HG03521 (cell line): ENCODE results near the gene KCNQ5.

Experiments used
- ATAC-seq: cut with Tn5 transposase; IDR thresholded peaks from one replicate; pipeline ENCODE4 v1.9.1; 2021; ENCODE audit warnings: mild to moderate bottlenecking, moderate library complexity; ENCODE audit not compliant: unreplicated experiment

KCNQ5 gene

GRCh38 chr6:72639920-72640614 is 18.2 kb downstream of the KCNQ5 start:
- ATAC-seq: no peak

DNA sequence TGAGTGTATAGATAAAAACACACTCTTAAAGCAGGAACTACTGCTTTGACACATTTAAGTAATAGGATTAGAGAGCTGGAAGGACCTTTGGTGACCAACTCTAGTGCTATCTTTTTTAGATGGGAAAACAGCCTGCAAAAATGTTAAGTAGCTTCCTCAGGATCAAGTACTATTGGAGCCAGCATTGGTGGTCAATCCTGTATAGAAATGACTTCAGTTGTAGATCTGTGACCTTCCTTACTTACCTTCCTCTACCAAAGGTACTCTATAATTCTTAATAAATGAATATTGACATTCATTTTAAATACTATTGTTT is 18.7 kb downstream of the KCNQ5 start:
- ATAC-seq: no peak

DNA sequence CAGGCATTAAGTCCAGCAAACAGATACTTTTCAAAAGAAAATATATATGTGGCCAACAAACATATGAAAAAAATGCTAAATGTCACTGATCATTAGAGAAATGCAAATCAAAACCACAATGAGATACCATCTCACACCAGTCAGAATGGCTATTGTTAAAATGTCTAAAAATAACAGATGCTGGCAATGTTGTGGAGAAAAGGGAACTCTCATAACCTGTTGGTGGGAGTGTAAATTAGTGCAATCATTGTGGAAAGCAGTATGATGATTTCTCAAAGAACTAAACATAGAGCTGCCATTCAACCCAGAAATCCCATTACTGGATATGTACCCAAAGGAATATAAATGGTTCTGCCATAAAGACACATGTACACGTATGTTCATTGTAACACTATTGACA is 20.6 kb downstream of the KCNQ5 start:
- no peak for ATAC-seq

DNA sequence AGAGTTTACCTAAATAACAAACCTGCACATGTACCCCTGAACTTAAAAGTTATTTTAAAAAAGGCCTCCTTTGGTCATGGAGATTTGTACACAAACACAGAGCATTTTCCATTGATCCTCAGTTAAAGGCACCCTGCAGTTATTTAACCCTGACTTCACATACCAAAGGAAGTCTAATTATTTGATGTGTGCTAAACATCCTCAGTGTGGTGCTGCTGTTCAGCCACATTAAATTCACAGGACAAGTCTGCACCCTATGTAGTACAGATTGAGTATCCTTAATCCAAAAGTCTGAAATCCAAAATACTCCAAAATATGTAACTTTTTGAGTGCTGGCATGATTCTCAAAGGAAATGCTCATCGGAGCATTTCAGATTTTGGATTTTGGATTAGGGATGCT is 21.4 kb downstream of the KCNQ5 start:
- no peak for ATAC-seq

- ATAC-seq: no peak
Observed at GRCh38 chr6:72646604-72647485, 25.0 kb downstream of the KCNQ5 start.

DNA sequence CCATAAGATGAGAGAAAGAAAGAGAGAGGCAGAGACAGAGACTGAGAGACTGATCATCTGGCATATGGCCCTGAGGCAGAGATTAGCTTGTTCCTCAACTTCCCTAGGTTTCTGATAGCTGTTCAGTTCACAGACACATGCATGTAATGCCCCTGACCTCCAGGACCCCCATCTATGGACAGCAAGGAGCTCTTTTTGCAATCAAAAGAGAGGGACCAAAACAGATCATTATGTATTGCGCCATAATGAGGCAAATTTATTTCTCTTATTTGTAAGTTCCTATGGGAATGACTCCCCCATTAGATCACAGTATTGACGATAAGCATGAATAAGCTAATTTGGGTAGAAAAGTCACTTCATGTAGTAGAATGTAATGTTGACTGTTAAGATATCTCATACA is 25.6 kb downstream of the KCNQ5 start:
- ATAC-seq: no peak

GRCh38 chr6:72649032-72649984 is 27.4 kb downstream of the KCNQ5 start:
- peak; percentile 45 for ATAC-seq

GRCh38 chr6:72650081-72650745 is 28.3 kb downstream of the KCNQ5 start:
- no peak for ATAC-seq

DNA sequence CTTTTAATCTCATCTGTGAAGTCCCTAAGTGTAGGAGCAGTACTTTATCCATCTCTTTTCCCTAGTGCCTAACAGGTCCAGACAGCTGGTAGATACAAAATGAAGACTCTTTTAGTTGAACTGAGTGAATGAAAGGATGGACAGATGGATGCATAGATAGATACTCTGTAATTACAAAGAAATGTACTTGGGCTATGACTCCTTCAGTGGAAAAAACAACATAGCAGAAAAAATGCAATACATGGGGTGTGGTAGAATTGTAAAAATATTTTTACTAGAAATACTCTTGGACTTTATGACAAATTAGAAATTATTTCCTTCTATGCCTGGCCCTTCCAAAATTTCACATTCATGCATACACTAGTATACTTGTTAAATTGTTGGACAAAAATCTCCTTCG is 29.3 kb downstream of the KCNQ5 start:
- no peak for ATAC-seq

DNA sequence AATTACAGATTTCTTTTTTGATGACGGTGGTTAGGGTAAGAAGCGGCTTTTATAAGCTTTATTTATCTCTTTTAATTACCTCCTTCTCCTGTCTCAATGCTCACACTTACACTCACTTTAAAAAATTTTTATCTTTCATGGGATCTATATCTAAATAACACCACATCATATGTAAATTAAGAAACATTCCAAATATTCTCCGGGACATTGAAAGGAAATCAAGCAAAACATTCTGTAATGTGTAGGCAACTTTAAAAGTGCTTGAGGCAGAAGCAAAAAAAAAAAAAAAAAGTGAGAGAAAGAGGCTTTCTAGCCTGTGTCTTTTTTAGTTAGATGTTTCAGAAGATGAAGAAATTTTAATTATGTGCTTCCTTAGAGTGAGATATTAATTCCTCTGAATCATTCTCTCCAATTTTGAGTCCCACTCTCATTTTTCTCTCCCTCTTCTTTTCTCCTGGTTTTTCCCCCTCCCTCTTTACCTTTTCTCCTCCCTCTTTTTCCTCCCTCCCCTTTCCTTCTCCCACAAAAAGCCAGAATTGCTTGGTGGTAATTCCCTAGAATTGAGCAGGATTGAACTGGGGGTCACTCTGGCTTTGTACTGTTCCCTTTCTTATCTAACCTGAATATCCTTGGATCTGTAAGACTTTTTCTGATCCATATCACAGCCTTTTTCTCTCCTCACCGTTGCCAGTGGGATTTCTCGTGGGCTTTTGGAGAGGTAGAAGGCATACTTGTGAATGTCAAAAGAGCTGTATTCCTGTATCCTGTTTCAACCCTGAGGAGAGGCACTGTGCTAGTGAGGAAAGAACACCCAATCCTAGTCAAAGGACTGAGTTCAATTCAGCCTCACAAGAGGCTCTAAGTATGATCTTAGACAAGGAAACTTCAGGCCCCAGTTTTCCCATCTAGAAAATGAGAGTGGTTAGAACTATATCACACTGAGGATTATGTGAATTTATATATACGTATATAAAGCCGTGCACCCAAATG is 30.4 kb downstream of the KCNQ5 start:
- ATAC-seq: no peak

DNA sequence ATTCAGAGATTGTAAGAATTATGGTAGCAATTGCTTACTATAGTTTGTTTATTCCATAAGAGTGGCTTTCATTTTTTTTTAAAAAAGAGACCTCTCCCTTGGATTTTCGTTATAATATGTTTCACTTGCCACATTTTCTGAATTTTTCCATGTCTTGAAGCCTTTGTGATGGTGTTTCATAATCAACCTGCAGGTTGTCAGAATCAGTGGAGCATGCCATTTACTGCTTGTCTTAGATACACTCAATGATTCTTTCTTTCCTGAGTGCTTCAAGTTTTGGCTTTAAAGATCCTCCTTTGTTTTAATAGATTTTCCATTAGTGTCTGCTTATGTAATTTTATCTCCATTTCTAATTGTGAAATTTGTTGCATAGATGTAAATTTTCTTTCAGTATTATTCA is 31.2 kb downstream of the KCNQ5 start:
- no peak for ATAC-seq

DNA sequence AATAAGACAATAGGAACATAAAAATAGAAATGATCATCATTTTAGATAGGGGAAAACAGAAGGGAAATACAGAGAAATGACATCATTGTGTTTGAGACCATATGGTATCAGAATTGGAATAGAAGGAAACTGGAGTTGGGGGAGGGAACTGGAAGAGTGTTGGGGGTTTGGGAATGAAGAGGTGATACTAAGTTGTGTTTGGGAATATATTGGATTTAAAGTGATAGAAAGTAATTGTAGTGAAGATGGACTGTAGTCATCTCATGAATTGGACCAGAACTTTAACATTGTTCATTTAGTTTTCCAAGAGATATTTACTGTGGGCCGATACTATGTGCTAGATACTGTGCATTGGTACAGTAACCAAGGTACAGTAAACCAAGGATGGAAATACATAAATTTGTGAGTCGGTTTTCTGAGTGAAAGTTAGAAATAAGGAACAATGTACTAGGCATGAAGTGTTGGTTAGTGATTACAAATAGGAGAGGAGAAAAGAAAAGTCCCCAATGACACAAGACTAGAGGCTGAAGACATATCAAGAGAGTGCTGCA is 32.3 kb downstream of the KCNQ5 start:
- ATAC-seq: peak; percentile 61

DNA sequence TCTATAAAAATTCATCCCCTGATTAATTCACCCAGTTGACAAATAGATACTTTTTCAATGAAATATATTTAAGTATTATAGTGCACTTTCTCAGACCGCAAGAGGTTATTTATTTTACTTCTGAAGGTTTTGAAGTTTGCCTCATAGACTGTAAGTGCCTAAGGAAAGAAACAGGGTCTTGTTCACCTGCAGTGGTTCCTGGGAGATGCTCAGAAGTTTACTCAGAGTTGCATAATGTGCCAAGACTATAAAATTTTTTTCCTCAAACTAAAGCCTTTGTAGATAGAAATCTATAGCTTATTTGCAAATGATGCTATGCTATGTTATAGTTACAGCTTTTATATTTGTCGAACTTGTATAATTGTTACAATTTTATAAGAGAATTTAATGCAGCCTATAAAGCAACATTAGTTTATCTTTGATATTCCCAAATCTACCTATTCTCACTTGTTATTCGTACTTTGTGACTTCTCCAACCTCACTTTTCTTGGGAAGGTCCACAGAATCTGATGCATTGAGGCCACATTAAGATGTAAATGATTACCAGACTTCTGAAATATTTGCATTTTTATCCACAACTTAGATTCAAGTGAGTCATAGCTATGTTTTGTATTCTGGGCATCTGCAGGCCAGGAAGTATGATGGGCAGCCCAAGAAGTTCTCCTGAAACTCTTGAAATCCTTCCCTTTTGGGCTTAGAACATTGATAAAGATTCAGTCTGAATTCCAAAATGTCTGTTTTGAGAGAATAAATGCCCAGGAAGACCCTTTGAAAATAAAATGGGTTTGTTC is 35.7 kb downstream of the KCNQ5 start:
- ATAC-seq: no peak

DNA sequence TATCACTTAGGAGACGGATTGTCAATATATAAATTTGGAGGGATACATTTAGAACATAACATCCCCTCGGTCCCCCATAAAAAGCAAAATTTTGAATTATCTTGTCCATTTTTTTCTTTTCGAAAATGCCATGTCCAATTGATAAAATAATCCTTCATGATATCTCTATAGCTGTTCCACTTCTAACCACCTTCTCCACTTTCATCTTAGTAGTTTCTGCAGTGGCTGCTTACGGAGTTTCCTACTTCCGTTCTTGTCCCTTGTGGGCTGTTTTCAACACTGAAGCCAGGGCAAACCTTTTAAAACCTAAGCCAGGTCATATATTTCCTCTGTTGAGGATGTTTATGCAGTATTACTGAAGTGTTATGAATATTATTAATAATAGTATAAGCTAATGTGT is 37.9 kb downstream of the KCNQ5 start:
- no peak for ATAC-seq

DNA sequence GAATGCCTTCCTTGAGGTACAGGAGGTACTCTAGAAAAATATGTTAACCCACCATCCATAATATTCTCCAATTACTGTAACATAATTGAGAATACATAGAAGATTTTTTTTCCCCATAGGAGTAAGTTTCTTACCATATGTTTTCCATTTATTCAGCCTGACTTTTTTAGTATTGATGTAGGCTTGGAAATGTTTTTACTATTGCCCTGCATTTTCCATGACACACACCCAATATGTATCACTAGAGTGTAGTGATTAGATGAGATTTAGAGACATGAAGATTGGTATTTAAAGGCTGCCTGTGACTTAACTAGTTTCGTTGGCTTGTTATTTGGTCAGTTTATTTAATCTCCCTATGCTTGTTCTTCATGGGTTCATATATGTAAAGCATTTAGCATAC is 39.5 kb downstream of the KCNQ5 start:
- no peak for ATAC-seq

GRCh38 chr6:72665599-72665998 is 43.7 kb downstream of the KCNQ5 start:
- no peak for ATAC-seq

DNA sequence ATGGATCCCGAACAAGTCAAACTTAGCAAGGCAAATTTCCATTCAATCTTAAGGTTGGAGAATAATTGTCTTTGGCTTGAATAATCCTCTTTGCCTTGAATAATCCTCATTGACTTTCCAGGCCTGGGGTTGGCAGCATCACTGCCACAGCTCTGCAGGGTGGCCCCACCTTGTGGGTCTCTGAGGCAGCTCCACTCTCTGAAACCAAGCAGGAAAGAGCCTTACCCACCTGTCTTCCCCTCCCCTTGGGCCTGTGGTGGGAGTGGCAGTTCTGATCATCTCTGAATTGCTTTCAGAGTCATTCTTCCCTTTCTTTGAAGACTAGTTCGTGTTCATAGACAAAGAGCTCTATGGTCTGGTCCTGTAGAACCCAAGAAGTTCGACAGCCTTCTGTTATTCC is 47.5 kb downstream of the KCNQ5 start:
- no peak for ATAC-seq

GRCh38 chr6:72672906-72673305 is 51.0 kb downstream of the KCNQ5 start:
- no peak for ATAC-seq

DNA sequence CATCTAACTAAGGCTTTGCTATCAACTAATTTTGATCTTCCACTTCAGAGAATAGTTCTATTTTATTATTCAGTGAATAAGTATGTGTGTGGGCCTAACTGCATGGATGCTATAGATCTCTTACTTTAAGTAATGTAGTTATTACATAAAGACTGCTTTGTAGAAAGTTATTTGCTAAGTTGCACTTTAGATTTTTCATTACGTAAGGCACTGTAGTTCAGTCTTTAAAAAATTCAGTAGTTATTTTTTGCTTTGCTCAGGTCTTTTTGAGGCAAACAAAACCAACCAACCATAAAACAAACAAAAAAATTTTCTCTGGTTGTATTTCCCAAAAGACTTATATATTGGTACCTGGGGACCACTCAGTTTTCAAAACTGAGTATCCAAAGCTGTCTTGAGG is 53.0 kb downstream of the KCNQ5 start:
- ATAC-seq: no peak
